HG03108 (cell line): ENCODE results near the gene OVAAL.

Experiments used
- ATAC-seq: cut with Tn5 transposase; IDR thresholded peaks from one replicate; pipeline ENCODE4 v1.9.1; 2021; ENCODE audit warnings: moderate library complexity; ENCODE audit not compliant: unreplicated experiment

Gene OVAAL

GRCh38 chr1:180568184-180568583, 9.4 kb downstream of the OVAAL start:
- no peak for ATAC-seq

GRCh38 chr1:180571060-180571831, 12.5 kb downstream of the OVAAL start:
- no peak for ATAC-seq

- no peak for ATAC-seq
Observed at GRCh38 chr1:180571832-180572636, 13.3 kb downstream of the OVAAL start.

- no peak for ATAC-seq
Observed at GRCh38 chr1:180572760-180573159, 14.0 kb downstream of the OVAAL start.

GRCh38 chr1:180574031-180574713, 15.4 kb downstream of the OVAAL start:
- ATAC-seq, result no peak

- no peak for ATAC-seq
Observed at GRCh38 chr1:180577361-180577760, 18.6 kb downstream of the OVAAL start.

GRCh38 chr1:180579961-180580611, 21.3 kb downstream of the OVAAL start:
- ATAC-seq, result no peak

- ATAC-seq, result no peak
Observed at GRCh38 chr1:180581635-180582039, 22.9 kb downstream of the OVAAL start.

GRCh38 chr1:180584869-180585268, 26.1 kb downstream of the OVAAL start:
- no peak for ATAC-seq

GRCh38 chr1:180585994-180586359, 27.2 kb downstream of the OVAAL start:
- no peak for ATAC-seq

GRCh38 chr1:180586671-180587155, 27.9 kb downstream of the OVAAL start:
- no peak for ATAC-seq

GRCh38 chr1:180588121-180588520, 29.4 kb downstream of the OVAAL start:
- no peak for ATAC-seq

GRCh38 chr1:180590889-180591288, 32.1 kb downstream of the OVAAL start:
- ATAC-seq, result no peak

GRCh38 chr1:180593382-180593781, 34.6 kb downstream of the OVAAL start:
- ATAC-seq, result no peak

GRCh38 chr1:180594723-180595122, 36.0 kb downstream of the OVAAL start:
- no peak for ATAC-seq

GRCh38 chr1:180595966-180596365, 37.2 kb downstream of the OVAAL start:
- no peak for ATAC-seq

GRCh38 chr1:180597520-180597919, 38.8 kb downstream of the OVAAL start:
- no peak for ATAC-seq

GRCh38 chr1:180598333-180598974, 39.7 kb downstream of the OVAAL start:
- ATAC-seq, result no peak

GRCh38 chr1:180600343-180600742, 41.6 kb downstream of the OVAAL start:
- ATAC-seq, result no peak

GRCh38 chr1:180601512-180601911, 42.7 kb downstream of the OVAAL start:
- no peak for ATAC-seq
